Stimulated activated CD8-positive, alpha-beta memory T cell treated with anti-CD3 and anti-CD28 coated beads, Interleukin-12 subunit alpha, Interleukin-12 subunit beta, amount 100 ng/mL, for 4 hours (primary cell): ENCODE data around the gene EPB41L4B.

Source experiments
- DNase-seq: peaks from one replicate; pipeline ENCODE4 v3.0.0-alpha.2; 2020; ENCODE audit warnings: low read depth

EPB41L4B gene

GRCh38 chr9:109269839-109270238, 51.0 kb downstream of the EPB41L4B start:
- DNase-seq = no peak

GRCh38 chr9:109269081-109269480, 51.8 kb downstream of the EPB41L4B start:
- no peak for DNase-seq

GRCh38 chr9:109267555-109267954, 53.3 kb downstream of the EPB41L4B start:
- no peak for DNase-seq

GRCh38 chr9:109264877-109265587, 55.8 kb downstream of the EPB41L4B start:
- DNase-seq = no peak

GRCh38 chr9:109263358-109263757, 57.5 kb downstream of the EPB41L4B start:
- no peak for DNase-seq

GRCh38 chr9:109258481-109259302, 62.2 kb downstream of the EPB41L4B start:
- no peak for DNase-seq

GRCh38 chr9:109256336-109256735, 64.5 kb downstream of the EPB41L4B start:
- no peak for DNase-seq

GRCh38 chr9:109255394-109255793, 65.5 kb downstream of the EPB41L4B start:
- no peak for DNase-seq

GRCh38 chr9:109254317-109254716, 66.5 kb downstream of the EPB41L4B start:
- no peak for DNase-seq

GRCh38 chr9:109253637-109254284, 67.1 kb downstream of the EPB41L4B start:
- DNase-seq = no peak

- no peak for DNase-seq
Measured at GRCh38 chr9:109253241-109253636, 67.6 kb downstream of the EPB41L4B start.

GRCh38 chr9:109252291-109252690, 68.6 kb downstream of the EPB41L4B start:
- DNase-seq = no peak

GRCh38 chr9:109251776-109252106, 69.1 kb downstream of the EPB41L4B start:
- no peak for DNase-seq

- no peak for DNase-seq
Measured at GRCh38 chr9:109251080-109251775, 69.6 kb downstream of the EPB41L4B start.

- no peak for DNase-seq
Measured at GRCh38 chr9:109250771-109251079, 70.1 kb downstream of the EPB41L4B start.

GRCh38 chr9:109250311-109250741, 70.5 kb downstream of the EPB41L4B start:
- no peak for DNase-seq

GRCh38 chr9:109249615-109250014, 71.2 kb downstream of the EPB41L4B start:
- DNase-seq = no peak

- DNase-seq = no peak
Measured at GRCh38 chr9:109248133-109248581, 72.7 kb downstream of the EPB41L4B start.

- DNase-seq = no peak
Measured at GRCh38 chr9:109247228-109247627, 73.6 kb downstream of the EPB41L4B start.

GRCh38 chr9:109246533-109246932, 74.3 kb downstream of the EPB41L4B start:
- DNase-seq = no peak

- no peak for DNase-seq
Measured at GRCh38 chr9:109245310-109245897, 75.5 kb downstream of the EPB41L4B start.
